ENCODE data around the gene GNG2. TPM values are rescaled to one million over a fixed set of nuclear protein-coding genes. Genes with fewer than 3 reads are reported as not detected.

The GNG2 gene
- total RNA-seq, 2 donors from 2014 or later = 6.2 to 6.6 TPM

GRCh38 chr14:51912112-51912786, 51.8 kb downstream of the GNG2 start:
- Histone ChIP-seq H3K9me3 (no peaks in the 10 kb centered on the region), H3K27ac (no peak overlapping the region), H3K27me3 (no peaks in the 10 kb centered on the region), H3K36me3 (replicated peaks in 1 of 2; ENCODE audit: insufficient read depth in 1 of 2, low read depth in 2 of 2) (no peaks in the 10 kb centered on the region), H3K4me3 (no peak overlapping the region), H3K4me1 (no peaks in the 10 kb centered on the region)
- DNase-seq = no peak
- TF ChIP-seq POLR2A (IDR thresholded peaks at IDR 0.05) (no peak), CTCF (IDR thresholded peaks at IDR 0.05) (no peak)
- WGBS, 2 donors = 64 to 73% methylated on average over 2 of the region's 2 CpGs
- intact Hi-C loops (cut with DNase I) = no loop called here
- no peak for ATAC-seq

GRCh38 chr14:51914310-51914709, 53.9 kb downstream of the GNG2 start:
- intact Hi-C loops (cut with DNase I) = no loop called here
- WGBS, 2 donors = 65 to 79% methylated on average over 6 of the region's 6 CpGs
- no peaks in the 10 kb centered on the region for H3K36me3 ChIP-seq (replicated peaks in 1 of 2; ENCODE audit: insufficient read depth in 1 of 2, low read depth in 2 of 2)

DNA sequence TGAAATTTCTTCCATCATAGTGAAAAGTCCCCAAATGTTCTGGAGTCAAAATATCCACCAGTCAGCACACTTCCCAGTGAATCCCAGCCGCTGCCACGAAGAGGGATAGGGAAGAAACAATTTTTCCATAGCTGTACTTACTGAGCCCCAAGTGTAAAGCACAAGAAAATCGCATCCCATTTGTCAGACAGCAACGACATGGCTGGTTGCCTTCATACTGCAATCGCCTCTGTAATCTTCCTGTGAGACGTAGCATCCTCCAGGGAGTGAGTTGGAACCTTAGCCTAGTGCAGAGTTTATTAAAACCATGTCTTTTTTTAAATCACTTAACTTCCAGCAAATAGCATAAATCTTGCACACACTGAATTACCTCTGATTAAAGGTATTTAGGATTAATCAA, 56.8 kb downstream of the GNG2 start:
- H3K4me1 ChIP-seq = no peaks in the 10 kb centered on the region
- no peak overlapping the region for H3K4me3 ChIP-seq
- no peaks in the 10 kb centered on the region for H3K9me3 ChIP-seq
- ATAC-seq = no peak
- H3K27me3 ChIP-seq = no peaks in the 10 kb centered on the region
- DNase-seq = peak in 2 of 4 donors; percentile 11 to 14
- H3K36me3 ChIP-seq (replicated peaks in 1 of 2; ENCODE audit: insufficient read depth in 1 of 2, low read depth in 2 of 2) = no peaks in the 10 kb centered on the region
- WGBS, 2 donors = 77 to 81% methylated on average over 6 of the region's 6 CpGs
- TF ChIP-seq POLR2A (IDR thresholded peaks at IDR 0.05) (no peak), CTCF (IDR thresholded peaks at IDR 0.05) (no peak)
- H3K27ac ChIP-seq = no peak overlapping the region
- intact Hi-C loops (cut with DNase I) = no loop called here

More at GRCh38 chr14:51914310-51914709, 53.9 kb downstream of the GNG2 start:
- no peaks in the 10 kb centered on the region for H3K27me3 ChIP-seq
- no peak overlapping the region for H3K27ac ChIP-seq
- H3K4me1 ChIP-seq = no peaks in the 10 kb centered on the region
- H3K4me3 ChIP-seq = no peak overlapping the region
- no peak for DNase-seq
- H3K9me3 ChIP-seq = no peaks in the 10 kb centered on the region
- ATAC-seq = no peak
- TF ChIP-seq CTCF (IDR thresholded peaks at IDR 0.05) (no peak), POLR2A (IDR thresholded peaks at IDR 0.05) (no peak)

GRCh38 chr14:51921026-51921425, 60.6 kb downstream of the GNG2 start:
- intact Hi-C loops (cut with DNase I) = no loop called here
- H3K9me3 ChIP-seq = no peaks in the 10 kb centered on the region
- H3K27me3 ChIP-seq = no peaks in the 10 kb centered on the region
- TF ChIP-seq CTCF (IDR thresholded peaks at IDR 0.05) (no peak), POLR2A (IDR thresholded peaks at IDR 0.05) (no peak)
- ATAC-seq (no peak), DNase-seq (no peak)
- H3K4me3 ChIP-seq = no peak overlapping the region
- 31 to 36% methylated on average over 3 of the region's 3 CpGs for WGBS, 2 donors
- H3K27ac ChIP-seq = no peak overlapping the region
- no peaks in the 10 kb centered on the region for H3K4me1 ChIP-seq
- no peaks in the 10 kb centered on the region for H3K36me3 ChIP-seq (replicated peaks in 1 of 2; ENCODE audit: insufficient read depth in 1 of 2, low read depth in 2 of 2)

DNA sequence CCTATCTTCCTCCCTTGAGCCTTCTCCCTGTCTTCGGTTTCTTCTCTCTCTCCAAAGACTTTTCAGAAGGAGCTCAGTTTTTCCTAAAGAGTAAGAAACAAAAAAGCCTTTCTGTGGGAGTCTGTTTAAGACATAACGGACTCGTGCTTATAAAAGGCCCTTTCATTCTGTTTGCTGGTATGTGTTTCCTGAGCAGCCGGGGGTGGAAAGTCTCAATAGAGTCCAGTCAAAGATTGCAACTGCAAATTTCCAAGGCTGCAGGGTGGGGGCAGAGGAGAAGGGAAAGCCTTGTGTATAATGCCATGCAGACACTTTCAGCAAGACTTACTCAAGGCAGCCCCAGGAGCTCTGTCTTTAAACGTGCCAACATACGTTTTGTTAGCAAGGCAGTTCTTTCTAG, 62.2 kb downstream of the GNG2 start:
- no peak for DNase-seq
- WGBS, 2 donors = 28 to 31% methylated on average over 6 of the region's 6 CpGs
- Histone ChIP-seq H3K9me3 (no peaks in the 10 kb centered on the region), H3K27ac (no peak overlapping the region), H3K4me1 (no peaks in the 10 kb centered on the region), H3K4me3 (no peak overlapping the region), H3K36me3 (replicated peaks in 1 of 2; ENCODE audit: insufficient read depth in 1 of 2, low read depth in 2 of 2) (no peaks in the 10 kb centered on the region), H3K27me3 (no peaks in the 10 kb centered on the region)
- TF ChIP-seq CTCF (IDR thresholded peaks at IDR 0.05) (no peak), POLR2A (IDR thresholded peaks at IDR 0.05) (no peak)
- no peak for ATAC-seq
- intact Hi-C loops (cut with DNase I) = no loop called here

Data from body of pancreas (tissue), 4 donors.